ENCODE data around the gene DEDD. TPM values are rescaled to one million over a fixed set of nuclear protein-coding genes. Genes with fewer than 3 reads are reported as not detected.

Gene DEDD
- total RNA-seq, 2 experiments from 2014 or later = 35.5 to 36.6 TPM

GRCh38 chr1:161092621-161093028 is 39.8 kb downstream of the DEDD start:
- no peaks in the 10 kb centered on the region for H3K36me3 ChIP-seq (ENCODE audit: insufficient read depth, low read length)
- no peak overlapping the region for H3K4me3 Mint-ChIP-seq
- H3K9me3 ChIP-seq (ENCODE audit: control insufficient read depth in 1 of 2, insufficient read depth in 1 of 2, low read length in 2 of 2) = no peaks in the 10 kb centered on the region
- no peaks in the 10 kb centered on the region for H3K9me3 Mint-ChIP-seq
- H3K27ac ChIP-seq (ENCODE audit: low read depth in 1 of 2, low read length in 2 of 2) = no peak overlapping the region
- TF ChIP-seq, protein P1, sequence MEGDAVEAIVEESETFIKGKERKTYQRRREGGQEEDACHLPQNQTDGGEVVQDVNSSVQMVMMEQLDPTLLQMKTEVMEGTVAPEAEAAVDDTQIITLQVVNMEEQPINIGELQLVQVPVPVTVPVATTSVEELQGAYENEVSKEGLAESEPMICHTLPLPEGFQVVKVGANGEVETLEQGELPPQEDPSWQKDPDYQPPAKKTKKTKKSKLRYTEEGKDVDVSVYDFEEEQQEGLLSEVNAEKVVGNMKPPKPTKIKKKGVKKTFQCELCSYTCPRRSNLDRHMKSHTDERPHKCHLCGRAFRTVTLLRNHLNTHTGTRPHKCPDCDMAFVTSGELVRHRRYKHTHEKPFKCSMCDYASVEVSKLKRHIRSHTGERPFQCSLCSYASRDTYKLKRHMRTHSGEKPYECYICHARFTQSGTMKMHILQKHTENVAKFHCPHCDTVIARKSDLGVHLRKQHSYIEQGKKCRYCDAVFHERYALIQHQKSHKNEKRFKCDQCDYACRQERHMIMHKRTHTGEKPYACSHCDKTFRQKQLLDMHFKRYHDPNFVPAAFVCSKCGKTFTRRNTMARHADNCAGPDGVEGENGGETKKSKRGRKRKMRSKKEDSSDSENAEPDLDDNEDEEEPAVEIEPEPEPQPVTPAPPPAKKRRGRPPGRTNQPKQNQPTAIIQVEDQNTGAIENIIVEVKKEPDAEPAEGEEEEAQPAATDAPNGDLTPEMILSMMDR (IDR thresholded peaks at IDR 0.05) = no peak
- ATAC-seq (ENCODE audit: poor library complexity) (peak; percentile 16), DNase-seq (peak in 3 of 14 experiments; percentile 5 to 42 (median 32))
- CTCF ChIA-PET = interaction anchor here (1.6 kb wide), 1 partner anchor 23 kb away, joined by 5 read pairs; the partner anchor contains the start of gene ARHGAP30
- intact Hi-C loops (cut with DNase I, micrococcal nuclease) = loop anchor here in 1 of 2 experiments (10.0 kb wide), 1 partner anchor 258 kb away; no protein-coding TSS in a partner anchor
- peaks cover 9% of the 10 kb centered on the region for H3K4me1 ChIP-seq (ENCODE audit: insufficient read depth, low read length)
- H3K27me3 Mint-ChIP-seq = peaks cover 3% of the 10 kb centered on the region
- H3K27ac Mint-ChIP-seq = no peak overlapping the region
- peaks cover 5% of the 10 kb centered on the region for H3K36me3 Mint-ChIP-seq (ENCODE audit: low read depth)
- H3K4me1 Mint-ChIP-seq (ENCODE audit: low read depth) = peaks cover 19% of the 10 kb centered on the region
- no peaks in the 10 kb centered on the region for H3K27me3 ChIP-seq (ENCODE audit: control insufficient read depth in 1 of 2, insufficient read depth in 2 of 2, low read length in 2 of 2)
- POLR2A ChIA-PET = interaction anchor here (1.5 kb wide), 1 partner anchor 47 kb away, joined by 5 read pairs; the partner anchor contains the start of gene USF1
- no peak overlapping the region for H3K4me3 ChIP-seq (ENCODE audit: low read length)

GRCh38 chr1:161091796-161092507 is 40.5 kb downstream of the DEDD start:
- Mint-ChIP-seq H3K4me3 (no peak overlapping the region), H3K4me1 (ENCODE audit: low read depth) (peaks cover 12% of the 10 kb centered on the region), H3K27me3 (no peaks in the 10 kb centered on the region), H3K27ac (no peak overlapping the region), H3K9me3 (no peaks in the 10 kb centered on the region), H3K36me3 (ENCODE audit: low read depth) (no peaks in the 10 kb centered on the region)
- H3K4me3 ChIP-seq (ENCODE audit: low read length) = no peak overlapping the region
- intact Hi-C loops (cut with DNase I, micrococcal nuclease) = loop anchor here (2.0 to 10.0 kb wide), 2 partner anchors 19 to 257 kb away; no protein-coding TSS in a partner anchor
- DNase-seq = no peak
- ATAC-seq (ENCODE audit: poor library complexity) = no peak
- ChIA-PET CTCF (interaction anchor here (1.6 kb wide), 1 partner anchor 22 kb away, joined by 5 read pairs; the partner anchor contains the start of gene ARHGAP30), POLR2A (interaction anchor here (1.2 kb wide), 1 partner anchor 24 kb away, joined by 3 read pairs; no protein-coding TSS in a partner anchor)
- H3K9me3 ChIP-seq (ENCODE audit: control insufficient read depth in 1 of 2, insufficient read depth in 1 of 2, low read length in 2 of 2) = no peaks in the 10 kb centered on the region
- no peak overlapping the region for H3K27ac ChIP-seq (ENCODE audit: low read depth in 1 of 2, low read length in 2 of 2)
- H3K4me1 ChIP-seq (ENCODE audit: insufficient read depth, low read length) = peaks cover 2% of the 10 kb centered on the region
- TF ChIP-seq, protein P1 (IDR thresholded peaks at IDR 0.05) = no peak
- H3K27me3 ChIP-seq (ENCODE audit: control insufficient read depth in 1 of 2, insufficient read depth in 2 of 2, low read length in 2 of 2) = no peaks in the 10 kb centered on the region
- H3K36me3 ChIP-seq (ENCODE audit: insufficient read depth, low read length) = no peaks in the 10 kb centered on the region

DNA sequence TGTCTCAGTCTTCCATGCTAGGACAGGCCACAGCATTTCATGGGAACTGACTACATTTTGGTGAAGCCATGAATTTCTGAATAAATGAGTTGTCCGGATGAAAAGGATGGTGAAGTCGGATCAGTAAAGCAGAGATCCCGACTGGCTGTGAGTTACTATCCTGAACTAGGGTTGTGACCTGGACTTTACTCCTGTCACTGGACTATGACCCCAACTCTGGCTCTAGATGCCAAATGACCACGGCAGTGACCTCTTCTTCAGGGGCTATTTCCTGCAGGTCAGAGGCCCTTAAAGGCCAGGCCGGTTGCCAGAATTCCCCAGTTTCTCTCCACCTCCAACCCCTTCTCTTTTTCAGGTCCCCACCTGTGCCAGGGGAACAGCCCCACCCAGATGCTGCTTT is 41.4 kb downstream of the DEDD start:
- H3K4me3 Mint-ChIP-seq = no peak overlapping the region
- H3K9me3 ChIP-seq (ENCODE audit: control insufficient read depth in 1 of 2, insufficient read depth in 1 of 2, low read length in 2 of 2) = no peaks in the 10 kb centered on the region
- H3K36me3 Mint-ChIP-seq (ENCODE audit: low read depth) = no peaks in the 10 kb centered on the region
- no peak overlapping the region for H3K27ac Mint-ChIP-seq
- H3K9me3 Mint-ChIP-seq = no peaks in the 10 kb centered on the region
- H3K4me1 ChIP-seq (ENCODE audit: insufficient read depth, low read length) = no peaks in the 10 kb centered on the region
- H3K27me3 Mint-ChIP-seq = no peaks in the 10 kb centered on the region
- TF ChIP-seq, protein P1 (IDR thresholded peaks at IDR 0.05) = no peak
- ChIA-PET CTCF (no interaction called here), POLR2A (interaction anchor here (0.9 to 1.2 kb wide), 2 partner anchors 22 to 23 kb away, joined by 3 read pairs; partner anchors contain the start of gene ARHGAP30)
- H3K4me1 Mint-ChIP-seq (ENCODE audit: low read depth) = peaks cover 9% of the 10 kb centered on the region
- no peak overlapping the region for H3K4me3 ChIP-seq (ENCODE audit: low read length)
- intact Hi-C loops (cut with DNase I, micrococcal nuclease) = loop anchor here (2.0 to 10.0 kb wide), 2 partner anchors 18 to 256 kb away; no protein-coding TSS in a partner anchor
- no peaks in the 10 kb centered on the region for H3K27me3 ChIP-seq (ENCODE audit: control insufficient read depth in 1 of 2, insufficient read depth in 2 of 2, low read length in 2 of 2)
- H3K27ac ChIP-seq (ENCODE audit: low read depth in 1 of 2, low read length in 2 of 2) = no peak overlapping the region
- H3K36me3 ChIP-seq (ENCODE audit: insufficient read depth, low read length) = no peaks in the 10 kb centered on the region
- ATAC-seq (ENCODE audit: poor library complexity) = no peak
- DNase-seq = no peak

All from CD4-positive, alpha-beta T cell (primary cell).